ENCODE results near the gene PLEKHA3. TPM values are rescaled to one million over a fixed set of nuclear protein-coding genes. Genes with fewer than 3 reads are reported as not detected.

The PLEKHA3 gene
- total RNA-seq, 1 experiment from 2014 or later, result 26.8 TPM

GRCh38 chr2:178522950-178523595 lies 42.8 kb downstream of the PLEKHA3 start:
- Histone ChIP-seq H3K9me2 (ENCODE audit: insufficient read depth) (no peaks in the 10 kb centered on the region), H3K4me1 (ENCODE audit: control insufficient read depth in 1 of 2, insufficient read depth in 2 of 2, low read length in 2 of 2) (peaks cover 0 to 4% of the 10 kb centered on the region in 2 experiments; a peak in 1 of 4 replicates), H3K4me2 (ENCODE audit: low read length) (peak overlapping the region; percentile 77), H3K36me3 (ENCODE audit: control insufficient read depth in 1 of 2, insufficient read depth in 2 of 2, low read length in 2 of 2) (no peaks in the 10 kb centered on the region), H4K20me1 (ENCODE audit: insufficient read depth) (no peaks in the 10 kb centered on the region), H3K27me3 (ENCODE audit: insufficient read depth, low read length) (no peaks in the 10 kb centered on the region), H3K27ac (ENCODE audit: low read depth, low read length) (peak overlapping the region; percentile 17; the same call in 1 of the 2 replicates), H3K4me3 (replicated peaks in 1 of 2; ENCODE audit: low read depth in 1 of 2, low read length in 2 of 2) (peak overlapping the region; percentile 75 to 76), H3K9me3 (ENCODE audit: control insufficient read depth in 1 of 2, insufficient read depth in 1 of 2, low read depth in 1 of 2, low read length in 2 of 2) (no peaks in the 10 kb centered on the region), H3K9ac (ENCODE audit: low read length) (peak overlapping the region; percentile 71), H3K79me2 (ENCODE audit: insufficient read depth, low read length) (peaks cover 13% of the 10 kb centered on the region), H2AFZ (ENCODE audit: low read depth, low read length, poor library complexity, severe bottlenecking) (peak overlapping the region; percentile 10)
- intact Hi-C loops (cut with micrococcal nuclease), result no loop called here
- ATAC-seq, result peak; percentile 95
- ChIA-PET RAD21 (ENCODE audit: low non-redundant PET in 1 of 2, low total read pairs in 2 of 2, uncharacterized antibody in 2 of 2, unreplicated experiment in 2 of 2) (no interaction called here), POLR2A (interaction anchor here (1.1 kb wide), 1 partner anchor 65 kb away, joined by 3 read pairs; no protein-coding TSS in a partner anchor), CTCF (interaction anchor here (0.6 to 1.4 kb wide), 3 partner anchors 9 to 411 kb away, joined by 3 to 4 read pairs (median 3); partner anchors contain the start of gene RBM45)
- peak; percentile 57 for DNase-seq (ENCODE audit: low read depth, low spot score)
- BruUV-seq (replicated peaks), result no TSS peak
- TF ChIP-seq YY1 (IDR thresholded peaks at IDR 0.05; ENCODE audit: extremely low read depth, insufficient replicate concordance, low read depth, low read length), result no peak
- TF ChIP-seq CEBPB (IDR thresholded peaks at IDR 0.05; ENCODE audit: low read depth), result no peak
- no peak for TF ChIP-seq JUND (IDR thresholded peaks at IDR 0.05)
- no peak for TF ChIP-seq SP1 (IDR thresholded peaks at IDR 0.05; ENCODE audit: low read depth)
- TF ChIP-seq, protein P1, sequence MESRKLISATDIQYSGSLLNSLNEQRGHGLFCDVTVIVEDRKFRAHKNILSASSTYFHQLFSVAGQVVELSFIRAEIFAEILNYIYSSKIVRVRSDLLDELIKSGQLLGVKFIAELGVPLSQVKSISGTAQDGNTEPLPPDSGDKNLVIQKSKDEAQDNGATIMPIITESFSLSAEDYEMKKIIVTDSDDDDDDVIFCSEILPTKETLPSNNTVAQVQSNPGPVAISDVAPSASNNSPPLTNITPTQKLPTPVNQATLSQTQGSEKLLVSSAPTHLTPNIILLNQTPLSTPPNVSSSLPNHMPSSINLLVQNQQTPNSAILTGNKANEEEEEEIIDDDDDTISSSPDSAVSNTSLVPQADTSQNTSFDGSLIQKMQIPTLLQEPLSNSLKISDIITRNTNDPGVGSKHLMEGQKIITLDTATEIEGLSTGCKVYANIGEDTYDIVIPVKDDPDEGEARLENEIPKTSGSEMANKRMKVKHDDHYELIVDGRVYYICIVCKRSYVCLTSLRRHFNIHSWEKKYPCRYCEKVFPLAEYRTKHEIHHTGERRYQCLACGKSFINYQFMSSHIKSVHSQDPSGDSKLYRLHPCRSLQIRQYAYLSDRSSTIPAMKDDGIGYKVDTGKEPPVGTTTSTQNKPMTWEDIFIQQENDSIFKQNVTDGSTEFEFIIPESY (IDR thresholded peaks at IDR 0.05; ENCODE audit: extremely low read depth, insufficient replicate concordance, low read length), result no peak
- peak; percentile 68 for TF ChIP-seq CBX3 (IDR thresholded peaks at IDR 0.05; ENCODE audit: low read depth)
- TF ChIP-seq ZFX (IDR thresholded peaks at IDR 0.05), result no peak
- TF ChIP-seq, protein P2, sequence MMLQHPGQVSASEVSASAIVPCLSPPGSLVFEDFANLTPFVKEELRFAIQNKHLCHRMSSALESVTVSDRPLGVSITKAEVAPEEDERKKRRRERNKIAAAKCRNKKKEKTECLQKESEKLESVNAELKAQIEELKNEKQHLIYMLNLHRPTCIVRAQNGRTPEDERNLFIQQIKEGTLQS (IDR thresholded peaks at IDR 0.05), result no peak
- TF ChIP-seq POLR2A (IDR thresholded peaks at IDR 0.05; ENCODE audit: borderline replicate concordance, extremely low read depth, insufficient read depth, insufficient read length), result peak; percentile 55
- TF ChIP-seq ZNF274 (IDR thresholded peaks at IDR 0.05; ENCODE audit: low read depth, low read length), result no peak
- no peak for TF ChIP-seq ELF1 (IDR thresholded peaks at IDR 0.05; ENCODE audit: borderline replicate concordance, low read depth)
- TF ChIP-seq, protein P3, sequence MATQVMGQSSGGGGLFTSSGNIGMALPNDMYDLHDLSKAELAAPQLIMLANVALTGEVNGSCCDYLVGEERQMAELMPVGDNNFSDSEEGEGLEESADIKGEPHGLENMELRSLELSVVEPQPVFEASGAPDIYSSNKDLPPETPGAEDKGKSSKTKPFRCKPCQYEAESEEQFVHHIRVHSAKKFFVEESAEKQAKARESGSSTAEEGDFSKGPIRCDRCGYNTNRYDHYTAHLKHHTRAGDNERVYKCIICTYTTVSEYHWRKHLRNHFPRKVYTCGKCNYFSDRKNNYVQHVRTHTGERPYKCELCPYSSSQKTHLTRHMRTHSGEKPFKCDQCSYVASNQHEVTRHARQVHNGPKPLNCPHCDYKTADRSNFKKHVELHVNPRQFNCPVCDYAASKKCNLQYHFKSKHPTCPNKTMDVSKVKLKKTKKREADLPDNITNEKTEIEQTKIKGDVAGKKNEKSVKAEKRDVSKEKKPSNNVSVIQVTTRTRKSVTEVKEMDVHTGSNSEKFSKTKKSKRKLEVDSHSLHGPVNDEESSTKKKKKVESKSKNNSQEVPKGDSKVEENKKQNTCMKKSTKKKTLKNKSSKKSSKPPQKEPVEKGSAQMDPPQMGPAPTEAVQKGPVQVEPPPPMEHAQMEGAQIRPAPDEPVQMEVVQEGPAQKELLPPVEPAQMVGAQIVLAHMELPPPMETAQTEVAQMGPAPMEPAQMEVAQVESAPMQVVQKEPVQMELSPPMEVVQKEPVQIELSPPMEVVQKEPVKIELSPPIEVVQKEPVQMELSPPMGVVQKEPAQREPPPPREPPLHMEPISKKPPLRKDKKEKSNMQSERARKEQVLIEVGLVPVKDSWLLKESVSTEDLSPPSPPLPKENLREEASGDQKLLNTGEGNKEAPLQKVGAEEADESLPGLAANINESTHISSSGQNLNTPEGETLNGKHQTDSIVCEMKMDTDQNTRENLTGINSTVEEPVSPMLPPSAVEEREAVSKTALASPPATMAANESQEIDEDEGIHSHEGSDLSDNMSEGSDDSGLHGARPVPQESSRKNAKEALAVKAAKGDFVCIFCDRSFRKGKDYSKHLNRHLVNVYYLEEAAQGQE (IDR thresholded peaks at IDR 0.05; ENCODE audit: low read depth), result no peak
- TF ChIP-seq, protein P4, sequence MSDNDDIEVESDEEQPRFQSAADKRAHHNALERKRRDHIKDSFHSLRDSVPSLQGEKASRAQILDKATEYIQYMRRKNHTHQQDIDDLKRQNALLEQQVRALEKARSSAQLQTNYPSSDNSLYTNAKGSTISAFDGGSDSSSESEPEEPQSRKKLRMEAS (IDR thresholded peaks at IDR 0.05), result peak; percentile 67
- TF ChIP-seq EGR1 (IDR thresholded peaks at IDR 0.05; ENCODE audit: low read depth), result no peak
- no peak for TF ChIP-seq TCF7L2 (IDR thresholded peaks at IDR 0.05; ENCODE audit: borderline replicate concordance, extremely low read depth, insufficient read depth, insufficient read length)
- TF ChIP-seq FOSL1 (IDR thresholded peaks at IDR 0.05; ENCODE audit: low read depth), result no peak
- TF ChIP-seq SIN3A (IDR thresholded peaks at IDR 0.05; ENCODE audit: low read depth), result 0 out of 2 replicates have a peak, but pooled peaks have one; percentile 30
- TF ChIP-seq, protein P5, sequence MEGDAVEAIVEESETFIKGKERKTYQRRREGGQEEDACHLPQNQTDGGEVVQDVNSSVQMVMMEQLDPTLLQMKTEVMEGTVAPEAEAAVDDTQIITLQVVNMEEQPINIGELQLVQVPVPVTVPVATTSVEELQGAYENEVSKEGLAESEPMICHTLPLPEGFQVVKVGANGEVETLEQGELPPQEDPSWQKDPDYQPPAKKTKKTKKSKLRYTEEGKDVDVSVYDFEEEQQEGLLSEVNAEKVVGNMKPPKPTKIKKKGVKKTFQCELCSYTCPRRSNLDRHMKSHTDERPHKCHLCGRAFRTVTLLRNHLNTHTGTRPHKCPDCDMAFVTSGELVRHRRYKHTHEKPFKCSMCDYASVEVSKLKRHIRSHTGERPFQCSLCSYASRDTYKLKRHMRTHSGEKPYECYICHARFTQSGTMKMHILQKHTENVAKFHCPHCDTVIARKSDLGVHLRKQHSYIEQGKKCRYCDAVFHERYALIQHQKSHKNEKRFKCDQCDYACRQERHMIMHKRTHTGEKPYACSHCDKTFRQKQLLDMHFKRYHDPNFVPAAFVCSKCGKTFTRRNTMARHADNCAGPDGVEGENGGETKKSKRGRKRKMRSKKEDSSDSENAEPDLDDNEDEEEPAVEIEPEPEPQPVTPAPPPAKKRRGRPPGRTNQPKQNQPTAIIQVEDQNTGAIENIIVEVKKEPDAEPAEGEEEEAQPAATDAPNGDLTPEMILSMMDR (IDR thresholded peaks at IDR 0.05 in 2 of 3, conservative IDR thresholded peaks at IDR 0.05 in 1 of 3; ENCODE audit: borderline replicate concordance in 1 of 3, insufficient read depth in 1 of 3, low read depth in 2 of 3, low read length in 2 of 3), result peak; percentile 42 to 81 (median 72); a peak in 5 of 6 replicates
- TF ChIP-seq EZH2phosphoT487 (IDR thresholded peaks at IDR 0.05; ENCODE audit: borderline replicate concordance), result no peak
- no peak for TF ChIP-seq SRF (IDR thresholded peaks at IDR 0.05; ENCODE audit: low read depth)
